Frontal cortex (tissue), 4 donors: ENCODE measurements around the gene UGT3A2. TPM values are rescaled to one million over a fixed set of nuclear protein-coding genes. Genes with fewer than 3 reads are reported as not detected.
"Not testable (repeated sequence)": the region's sequence is repeated elsewhere in the genome, so short reads cannot be mapped to it uniquely, and the experiment has no call there.

Experiments used
- DNase-seq, 2 donors: peaks; one replicate each; pipeline ENCODE4 v3.0.0; 2012; ENCODE audit warnings: low spot score in 2 of 2
- FAIRE-seq: peaks from 2 replicates; lab custom pipeline; 2012; peaks lifted over from hg19 to GRCh38; lab: Jason Lieb, UNC
- total RNA-seq: library from RNA; depleted of rRNA; stranded (reverse); fragments of >200 nt; gene quantifications from one replicate; pipeline ENCODE4 v1.2.3, GENCODE V29; 2014
- donor health status: control.
- donor health status: control.
- donor health status: control.

The UGT3A2 gene
- total RNA-seq, 1 donor from 2014 or later, result 0.41 TPM

DNA sequence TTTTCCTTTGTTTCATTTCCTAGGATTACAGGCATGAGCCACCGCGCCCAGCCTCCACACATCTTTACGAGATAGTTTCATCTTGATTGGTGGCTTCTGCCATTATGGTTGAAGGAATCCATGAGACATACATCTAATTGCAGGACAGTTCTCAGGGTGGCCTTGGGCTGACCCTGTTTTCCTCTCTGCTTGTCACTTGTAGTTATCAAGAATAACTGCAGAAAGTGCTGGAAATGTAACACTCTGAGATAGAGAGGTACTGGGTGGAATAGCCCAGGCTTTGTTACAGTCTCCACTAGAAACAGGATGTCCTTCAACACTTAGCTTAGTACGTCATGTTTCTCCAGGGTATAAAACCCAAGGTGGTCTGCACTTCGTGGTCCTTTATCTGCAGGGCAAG, 10.7 kb downstream of the UGT3A2 start:
- FAIRE-seq (no peak), DNase-seq (no peak)

DNA sequence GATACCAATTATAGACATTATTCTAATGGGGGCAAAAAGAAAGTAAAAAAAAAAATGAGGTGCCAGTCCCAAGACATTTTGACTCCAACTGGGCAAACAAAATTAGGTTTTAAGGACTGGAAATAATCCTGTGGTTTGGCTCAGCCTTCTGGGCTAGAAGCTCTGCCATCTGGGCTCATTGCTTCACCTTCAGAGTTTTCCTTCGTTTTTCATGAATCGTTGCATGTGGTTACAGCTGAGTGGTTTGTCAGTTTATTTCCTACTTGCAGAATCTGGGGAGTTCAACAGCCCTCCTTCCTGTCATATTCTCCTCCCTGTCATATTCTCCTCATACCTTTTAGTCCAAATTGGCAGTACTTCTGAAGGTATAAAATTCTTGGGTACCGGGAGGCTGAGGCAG, 12.0 kb downstream of the UGT3A2 start:
- DNase-seq (no peak), FAIRE-seq (no peak)

- no peak for FAIRE-seq
- no peak for DNase-seq
These were observed 14.1 kb downstream of the UGT3A2 start for GRCh38 chr5:36052538-36052937.

- FAIRE-seq (peak; percentile 84), DNase-seq (no peak)
These were observed 16.7 kb downstream of the UGT3A2 start for GRCh38 chr5:36049949-36050348.

DNA sequence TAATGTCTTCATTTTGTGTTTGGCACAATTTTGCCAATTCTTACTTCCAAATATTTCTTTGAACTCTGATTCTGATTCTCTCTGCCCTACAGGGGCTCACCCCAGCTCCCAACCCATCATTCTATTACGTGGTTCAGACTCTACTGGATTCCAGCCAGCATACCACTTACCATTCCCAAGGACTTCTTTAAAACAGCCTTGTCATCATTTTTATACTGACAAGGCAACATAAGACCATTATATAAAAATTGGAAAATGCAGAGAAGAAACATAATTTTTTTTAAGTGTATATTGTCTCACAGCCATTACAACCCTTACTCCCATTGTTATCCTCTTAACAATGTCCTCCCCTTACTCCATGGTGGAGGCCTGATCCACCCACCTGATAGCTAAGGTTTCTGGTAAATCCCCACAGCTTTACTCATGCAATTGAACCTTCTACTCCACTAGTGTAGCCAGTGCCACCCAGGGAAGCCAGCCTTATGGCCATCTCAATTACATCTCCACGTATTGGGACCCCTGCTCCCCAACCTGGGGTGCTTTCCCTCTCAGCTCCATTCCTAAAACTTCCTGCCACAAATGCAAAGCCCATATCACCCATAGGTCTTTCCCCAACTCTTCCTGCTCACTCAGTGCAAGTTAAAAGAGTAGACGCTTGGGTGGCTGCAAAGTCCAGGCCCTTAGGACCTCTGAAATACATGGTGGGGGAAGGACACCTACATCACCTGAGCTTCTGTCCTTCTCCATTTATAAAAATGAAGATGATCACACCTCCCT, 19.1 kb downstream of the UGT3A2 start:
- FAIRE-seq (no peak), DNase-seq (no peak)

- FAIRE-seq (no peak), DNase-seq (no peak)
These were observed 20.8 kb downstream of the UGT3A2 start for GRCh38 chr5:36045895-36046294.

- DNase-seq, result no peak
- FAIRE-seq, result no peak
These were observed 25.2 kb downstream of the UGT3A2 start for GRCh38 chr5:36041537-36041845.

- FAIRE-seq (no peak), DNase-seq (no peak)
These were observed 25.8 kb downstream of the UGT3A2 start for GRCh38 chr5:36040651-36041536.

GRCh38 chr5:36035696-36036095, 31.0 kb downstream of the UGT3A2 start:
- DNase-seq, result no peak
- FAIRE-seq, result no peak

GRCh38 chr5:36034536-36035134, 32.0 kb downstream of the UGT3A2 start:
- not testable (repeated sequence) for FAIRE-seq, DNase-seq

GRCh38 chr5:36033486-36033885, 33.2 kb downstream of the UGT3A2 start:
- DNase-seq (no peak), FAIRE-seq (no peak)

DNA sequence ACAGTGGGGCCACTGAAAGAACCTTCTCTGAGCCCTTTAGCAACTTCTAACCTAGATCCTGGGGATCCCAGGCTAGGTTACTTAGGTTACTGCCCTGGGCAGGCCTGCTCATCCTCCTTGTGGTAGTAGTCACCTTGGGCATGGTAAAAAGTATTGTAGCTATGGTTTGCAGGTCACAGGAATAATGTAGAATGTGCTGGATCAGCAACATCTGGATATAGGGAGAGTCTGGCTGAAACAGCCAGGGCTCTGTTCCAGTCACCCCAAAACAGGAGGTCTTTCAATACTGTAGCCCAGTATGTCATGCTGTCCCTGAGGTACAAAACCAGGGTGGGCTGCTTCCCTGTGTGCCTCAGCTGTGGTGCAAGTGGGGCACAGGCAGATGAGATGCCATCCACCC, 33.6 kb downstream of the UGT3A2 start:
- no peak for FAIRE-seq
- DNase-seq, result no peak

GRCh38 chr5:36031223-36031622, 35.5 kb downstream of the UGT3A2 start:
- FAIRE-seq, result no peak
- DNase-seq, result no peak

GRCh38 chr5:36029914-36030313, 36.8 kb downstream of the UGT3A2 start:
- no peak for FAIRE-seq
- peak; percentile 26 to 53 for DNase-seq

GRCh38 chr5:36028816-36029465, 37.7 kb downstream of the UGT3A2 start:
- no peak for DNase-seq
- no peak for FAIRE-seq

GRCh38 chr5:36027711-36028110, 39.0 kb downstream of the UGT3A2 start:
- DNase-seq (no peak), FAIRE-seq (no peak)

DNA sequence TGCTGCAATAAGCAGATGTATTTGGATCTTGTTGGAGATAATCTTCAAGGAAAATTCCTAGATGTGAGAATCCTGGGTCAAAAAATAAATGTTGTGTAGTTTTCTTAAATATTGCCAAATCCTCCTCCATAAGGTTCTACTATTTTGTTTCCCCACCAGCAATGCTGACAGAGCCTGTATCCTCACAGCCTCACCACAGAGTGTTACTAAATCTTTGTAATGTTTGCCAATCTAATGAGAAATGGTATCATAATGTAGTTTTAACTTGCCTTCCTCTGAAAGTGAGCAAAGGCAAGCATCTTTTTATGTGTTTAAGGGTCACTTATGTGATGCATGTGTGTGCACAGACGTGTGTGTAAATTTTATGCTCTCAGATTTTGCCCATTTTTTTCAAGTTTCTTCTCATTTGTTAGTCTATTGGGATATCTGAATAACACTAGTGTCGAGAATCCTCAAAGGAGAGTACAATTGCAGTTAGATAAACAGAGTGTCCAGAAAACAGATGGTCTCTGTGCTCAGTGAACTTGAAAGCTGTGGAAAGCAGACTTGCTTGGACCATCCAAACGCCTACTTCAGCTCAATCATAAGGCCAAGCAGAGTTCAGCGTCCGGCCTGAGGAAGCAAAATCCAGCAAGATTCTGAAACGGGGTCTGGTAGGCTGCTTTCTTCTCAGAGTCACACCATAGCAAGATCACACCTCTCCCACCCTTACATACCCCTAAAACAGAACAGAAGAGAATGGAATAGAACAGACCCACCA, 39.8 kb downstream of the UGT3A2 start:
- FAIRE-seq (no peak), DNase-seq (no peak)

GRCh38 chr5:36022246-36022645, 44.4 kb downstream of the UGT3A2 start:
- FAIRE-seq, result not testable (repeated sequence)

GRCh38 chr5:36019584-36019983, 47.1 kb downstream of the UGT3A2 start:
- FAIRE-seq, DNase-seq: not testable (repeated sequence)

More at GRCh38 chr5:36022246-36022645, 44.4 kb downstream of the UGT3A2 start:
- not testable (repeated sequence) for DNase-seq
